IMR-90 (cell line): ENCODE data around the gene OTOA. TPM values are rescaled to one million over a fixed set of nuclear protein-coding genes. Genes with fewer than 3 reads are reported as not detected.

ENCODE experiments used
- ATAC-seq: fragments of 200-7000 bp; cut with Tn5 transposase; 2 replicates; pipeline ENCODE4 v1.9.1; 2020; ENCODE audit warnings: low read depth, mild to moderate bottlenecking, moderate library complexity
- BruUV-seq: library from RNA; stranded (reverse); fragments of 400-500 nt; replicated peaks from 2 replicates; lab custom pipeline; 2021; lab: Mats Ljungman, UMichigan
- CTCF ChIA-PET: fragments of 300-600 bp; formaldehyde crosslinking; extraction: SDS; loops from one replicate; lab custom pipeline; 2021; ENCODE audit warnings: antibody characterized with exemption; lab: Yijun Ruan, JAX
- POLR2A ChIA-PET: fragments of 300-600 bp; sonication (Branson Sonifier 250); formaldehyde crosslinking; loops from one replicate; lab custom pipeline; 2022; ENCODE audit warnings: antibody characterized with exemption; ENCODE audit not compliant: unreplicated experiment; lab: Charles Lee
- DNase-seq: peaks from one replicate; pipeline ENCODE4 v3.0.0; 2013
- H2AFZ ChIP-seq: replicated peaks from 2 replicates; pipeline ENCODE3; 2013; ENCODE audit warnings: low read length, mild to moderate bottlenecking; ENCODE audit not compliant: poor library complexity
- H2AK5ac ChIP-seq: 2 replicates; pipeline ENCODE4 v1.6.1; 2013; ENCODE audit warnings: low read depth, low read length, inconsistent platforms
- H2AK9ac ChIP-seq: replicated peaks from 2 replicates; pipeline ENCODE3; 2013; ENCODE audit warnings: mild to moderate bottlenecking, low read depth, low read length, moderate library complexity; ENCODE audit not compliant: poor library complexity
- H2BK120ac ChIP-seq: 2 replicates; pipeline ENCODE4 v1.6.1; 2013; ENCODE audit warnings: low read depth, low read length, inconsistent platforms
- H2BK15ac ChIP-seq: 3 replicates; pipeline ENCODE4 v1.6.1; 2013; ENCODE audit warnings: low read depth, low read length, inconsistent platforms
- H2BK20ac ChIP-seq: 2 replicates; pipeline ENCODE4 v1.6.1; 2013; ENCODE audit warnings: low read depth, mild to moderate bottlenecking, inconsistent platforms, low read length, moderate library complexity
- H2BK5ac ChIP-seq: 2 replicates; pipeline ENCODE4 v1.6.1; 2013; ENCODE audit warnings: mild to moderate bottlenecking, low read depth, low read length, inconsistent platforms; ENCODE audit not compliant: poor library complexity, severe bottlenecking
- H3K14ac ChIP-seq: replicated peaks from 2 replicates; pipeline ENCODE4 v1.6.1; 2013; ENCODE audit warnings: low read depth, low read length, inconsistent platforms
- H3K18ac ChIP-seq: 2 replicates; pipeline ENCODE4 v1.6.1; 2013; ENCODE audit warnings: low read depth, low read length, control low read depth
- H3K23ac ChIP-seq: 2 replicates; pipeline ENCODE4 v1.6.1; 2013; ENCODE audit warnings: low read depth, low read length, inconsistent platforms
- H3K27ac ChIP-seq: 2 replicates; pipeline ENCODE4 v1.5.1; 2013; ENCODE audit warnings: mild to moderate bottlenecking, control low read depth, low read length; ENCODE audit not compliant: insufficient read depth
- H3K27me3 ChIP-seq: 2 replicates; pipeline ENCODE4 v1.6.1; 2013; ENCODE audit warnings: low read length; ENCODE audit not compliant: control insufficient read depth, insufficient read depth
- H3K36me3 ChIP-seq: 2 replicates; pipeline ENCODE4 v1.6.1; 2013; ENCODE audit warnings: low read length, mixed read lengths; ENCODE audit not compliant: control insufficient read depth, insufficient read depth
- H3K4ac ChIP-seq: 2 replicates; pipeline ENCODE4 v1.6.1; 2013; ENCODE audit warnings: low read depth, low read length, inconsistent platforms
- H3K4me1 ChIP-seq: 2 replicates; pipeline ENCODE4 v1.6.1; 2013; ENCODE audit warnings: low read length, mixed read lengths; ENCODE audit not compliant: control insufficient read depth, insufficient read depth
- H3K4me2 ChIP-seq: 2 replicates; pipeline ENCODE4 v1.6.1; 2013; ENCODE audit warnings: low read depth, mild to moderate bottlenecking, control low read depth, low read length, moderate library complexity
- H3K4me3 ChIP-seq: 2 replicates; pipeline ENCODE4 v1.5.1; 2013; ENCODE audit warnings: low read depth, mild to moderate bottlenecking, control low read depth, low read length, moderate library complexity; ENCODE audit not compliant: insufficient read depth
- H3K56ac ChIP-seq: 2 replicates; pipeline ENCODE4 v1.6.1; 2013; ENCODE audit warnings: low read length, inconsistent platforms; ENCODE audit not compliant: insufficient read depth; ENCODE audit errors: extremely low read depth
- H3K79me1 ChIP-seq, 2 experiments: 2 replicates each; pipeline ENCODE4 v1.6.1; 2013; ENCODE audit warnings: low read length in 2 of 2, inconsistent platforms in 1 of 2, low read depth in 1 of 2
- H3K9ac ChIP-seq: 2 replicates; pipeline ENCODE4 v1.6.1; 2013; ENCODE audit warnings: low read depth, low read length, control low read depth
- H3K9me1 ChIP-seq: 2 replicates; pipeline ENCODE4 v1.6.1; 2013; ENCODE audit warnings: low read length, inconsistent platforms; ENCODE audit not compliant: insufficient read depth
- H3K9me3 ChIP-seq: 2 replicates; pipeline ENCODE4 v1.6.1; 2013; ENCODE audit warnings: low read length; ENCODE audit not compliant: control insufficient read depth, insufficient read depth
- H4K20me1 ChIP-seq: 2 replicates; pipeline ENCODE4 v1.6.1; 2013; ENCODE audit warnings: low read length, inconsistent platforms; ENCODE audit not compliant: insufficient read depth
- H4K5ac ChIP-seq: 2 replicates; pipeline ENCODE4 v1.6.1; 2013; ENCODE audit warnings: mild to moderate bottlenecking, low read depth, low read length, control low read depth
- H4K8ac ChIP-seq, 2 experiments: 2 replicates each; pipeline ENCODE4 v1.6.1; 2013; ENCODE audit warnings: low read depth in 2 of 2, low read length in 2 of 2, control low read depth in 1 of 2, inconsistent platforms in 1 of 2
- H4K91ac ChIP-seq: 2 replicates; pipeline ENCODE4 v1.6.1; 2013; ENCODE audit warnings: low read depth, low read length, inconsistent platforms; ENCODE audit not compliant: insufficient read depth
- CEBPB ChIP-seq: IDR thresholded peaks from 2 replicates; pipeline ENCODE4 v1.6.1; 2012; ENCODE audit warnings: low read depth, low read length, improper control_type of control experiment
- CHD1 ChIP-seq: IDR thresholded peaks from 2 replicates; pipeline ENCODE4 v1.6.1; 2012; ENCODE audit warnings: low read depth, low read length, improper control_type of control experiment
- ELK1 ChIP-seq: fragments of 150-350 bp; IDR thresholded peaks from 2 replicates; pipeline ENCODE4 v1.6.1; 2016; ENCODE audit warnings: low read depth, mild to moderate bottlenecking, low read length, moderate library complexity, borderline replicate concordance
- FOS ChIP-seq: fragments of 150-350 bp; IDR thresholded peaks from 2 replicates; pipeline ENCODE4 v1.6.1; 2016; ENCODE audit warnings: low read depth, low read length
- MAFK ChIP-seq: IDR thresholded peaks from 2 replicates; pipeline ENCODE4 v1.6.1; 2012; ENCODE audit warnings: low read depth, low read length, improper control_type of control experiment
- MAZ ChIP-seq: IDR thresholded peaks from 2 replicates; pipeline ENCODE4 v1.6.1; 2012; ENCODE audit warnings: low read depth, mild to moderate bottlenecking, low read length, improper control_type of control experiment, moderate library complexity, borderline replicate concordance
- NFE2L2 ChIP-seq: fragments of 150-350 bp; IDR thresholded peaks from 2 replicates; pipeline ENCODE4 v1.6.1; 2016; ENCODE audit warnings: low read depth, mild to moderate bottlenecking, low read length
- RAD21 ChIP-seq: IDR thresholded peaks from 2 replicates; pipeline ENCODE4 v1.6.1; 2012; ENCODE audit warnings: low read length, improper control_type of control experiment
- RCOR1 ChIP-seq: IDR thresholded peaks from 2 replicates; pipeline ENCODE4 v1.6.1; 2012; ENCODE audit warnings: mild to moderate bottlenecking, low read length, improper control_type of control experiment; ENCODE audit not compliant: insufficient replicate concordance
- SMC3 ChIP-seq: fragments of 150-350 bp; IDR thresholded peaks from 2 replicates; pipeline ENCODE4 v1.6.1; 2016; ENCODE audit warnings: low read depth, mild to moderate bottlenecking, antibody characterized with exemption, low read length, moderate library complexity
- USF2 ChIP-seq: fragments of 150-350 bp; IDR thresholded peaks from 2 replicates; pipeline ENCODE4 v1.6.1; 2017; ENCODE audit warnings: mild to moderate bottlenecking, antibody characterized with exemption, low read length, low read depth
- WGBS, 2 experiments: methylation state at CpG; one replicate each; pipeline versions ENCODE4 v1.1.5 to v1.1.7; 2013; ENCODE audit warnings: missing lambda C conversion rate in 2 of 2; ENCODE audit not compliant: insufficient read length in 1 of 2; ENCODE audit errors: extremely low coverage in 2 of 2; 5-methylcytosine and 5-hydroxymethylcytosine counted together
- dilution Hi-C: fragments of 300-500 bp; cut with HindIII; formaldehyde crosslinking; loops from one replicate; pipeline ENCODE4 v1.14.3; 2018; ENCODE audit warnings: low sequenced_read_pairs; ENCODE audit not compliant: unreplicated experiment
- in situ Hi-C: fragments of 300-500 bp; cut with MboI; formaldehyde crosslinking; loops from 3 replicates; pipeline ENCODE4 v1.14.3; 2019; ENCODE audit warnings: low sequenced_read_pairs, inconsistent platforms, mixed read lengths
- intact Hi-C: fragments of 100-400 bp; cut with micrococcal nuclease; formaldehyde crosslinking; loops from 2 replicates; pipeline ENCODE4 v1.10.0; 2022
- polyA plus RNA-seq, 3 experiments: library from polyadenylated mRNA; depleted of rRNA; stranded (reverse); fragments of >200 nt; gene quantifications; 2 replicates each; pipeline ENCODE4 v1.2.3, GENCODE V29; 2012; ENCODE audit warnings: low replicate concordance in 1 of 3
- total RNA-seq: library from RNA; depleted of rRNA; stranded (reverse); fragments of >200 nt; gene quantifications from 2 replicates; pipeline ENCODE4 v1.2.3, GENCODE V29; 2012

The OTOA gene
- total and polyA plus RNA-seq, 2 of the 4 experiments (the other 2 are of a cell fraction): 0.02 TPM; not detected in 1

- Histone ChIP-seq H3K79me1 (peaks cover 28 to 53% of the 10 kb centered on the region in 2 experiments), H3K27ac (no peak overlapping the region), H3K14ac (no peak overlapping the region), H2BK20ac (no peak overlapping the region), H3K27me3 (no peaks in the 10 kb centered on the region), H3K9me3 (no peaks in the 10 kb centered on the region), H3K9me1 (no peaks in the 10 kb centered on the region; the same call in 1 of the 2 replicates), H4K91ac (no peak overlapping the region), H4K20me1 (peaks cover 13% of the 10 kb centered on the region; the same call in 1 of the 2 replicates), H2AK9ac (no peak overlapping the region), H3K36me3 (peaks cover 5% of the 10 kb centered on the region), H4K5ac (no peak overlapping the region), H4K8ac (no peak overlapping the region), H2BK5ac (no peak overlapping the region), H3K4me1 (peaks cover 6% of the 10 kb centered on the region), H2BK120ac (no peak overlapping the region), H3K18ac (no peak overlapping the region), H2BK15ac (no peak overlapping the region), H2AK5ac (no peak overlapping the region), H3K56ac (no peak overlapping the region), H3K23ac (no peak overlapping the region), H3K9ac (no peak overlapping the region), H3K4ac (no peak overlapping the region), H2AFZ (no peak overlapping the region), H3K4me3 (no peak overlapping the region), H3K4me2 (no peak overlapping the region)
- dilution Hi-C loops: no loop called here
- no TSS peak for BruUV-seq
- no CpG with 5 or more reads among the region's 4 CpGs for WGBS, 2 experiments
- TF ChIP-seq SMC3 (no peak), NFE2L2 (no peak), RAD21 (no peak), RCOR1 (no peak), CHD1 (no peak), CEBPB (no peak), MAFK (no peak), MAZ (no peak), USF2 (no peak), FOS (no peak), ELK1 (no peak)
- DNase-seq: no peak
- intact Hi-C loops: no loop called here
- in situ Hi-C loops: no loop called here
- ATAC-seq: no peak
- POLR2A ChIA-PET: no interaction called here
- CTCF ChIA-PET: interaction anchor here (2.2 to 4.4 kb wide), 2 partner anchors 13 kb away, joined by 15 to 19 read pairs; no protein-coding TSS in a partner anchor
Observed at GRCh38 chr16:21644674-21645073, 19.1 kb upstream of the OTOA start.
